MM.1S (cell line): Measurements from ENCODE around the gene YEATS2.

Experiments
- DNase-seq: peaks from one replicate; pipeline ENCODE4 v3.0.0-alpha.2; 2015
- H2AFZ ChIP-seq: fragments of 300-600 bp; sonication (generic); 2 replicates; pipeline ENCODE4 v1.6.0; 2016; ENCODE audit warnings: antibody characterized with exemption, low read length
- H3F3A ChIP-seq: fragments of 300-600 bp; sonication (generic); 2 replicates; pipeline ENCODE4 v1.6.1; 2016; ENCODE audit warnings: mild to moderate bottlenecking, antibody characterized with exemption, low read length, moderate library complexity, mixed read lengths; ENCODE audit not compliant: insufficient read depth
- H3K27ac ChIP-seq: fragments of 300-600 bp; sonication (generic); 2 replicates; pipeline ENCODE4 v1.5.1; 2016; ENCODE audit warnings: mild to moderate bottlenecking, low read length
- H3K27me3 ChIP-seq: fragments of 300-600 bp; sonication (generic); replicated peaks from 2 replicates; pipeline ENCODE4 v1.6.0; 2016; ENCODE audit warnings: low read length; ENCODE audit not compliant: insufficient read depth
- H3K36me3 ChIP-seq: fragments of 300-600 bp; sonication (generic); replicated peaks from 2 replicates; pipeline ENCODE4 v1.6.1; 2016; ENCODE audit warnings: mild to moderate bottlenecking, low read length, mixed read lengths; ENCODE audit not compliant: insufficient read depth
- H3K4me1 ChIP-seq: fragments of 300-600 bp; sonication (generic); 2 replicates; pipeline ENCODE4 v1.6.1; 2016; ENCODE audit warnings: low read length, mixed read lengths
- H3K4me2 ChIP-seq: fragments of 300-600 bp; sonication (generic); 2 replicates; pipeline ENCODE4 v1.6.0; 2016; ENCODE audit warnings: low read depth, low read length
- H3K4me3 ChIP-seq: fragments of 300-600 bp; sonication (generic); 2 replicates; pipeline ENCODE4 v1.5.1; 2016; ENCODE audit warnings: low read length, mixed read lengths
- H3K79me2 ChIP-seq: fragments of 300-600 bp; sonication (generic); 2 replicates; pipeline ENCODE4 v1.6.1; 2016; ENCODE audit warnings: mixed run types, low read length, mixed read lengths
- H3K9ac ChIP-seq: fragments of 300-600 bp; sonication (generic); 2 replicates; pipeline ENCODE4 v1.6.1; 2016; ENCODE audit warnings: low read length, mixed read lengths
- H3K9me2 ChIP-seq: fragments of 300-600 bp; sonication (generic); replicated peaks from 2 replicates; pipeline ENCODE4 v1.6.1; 2016; ENCODE audit warnings: mild to moderate bottlenecking, low read length, mixed read lengths; ENCODE audit not compliant: insufficient read depth
- H3K9me3 ChIP-seq: fragments of 300-600 bp; sonication (generic); replicated peaks from 2 replicates; pipeline ENCODE4 v1.6.1; 2016; ENCODE audit warnings: mild to moderate bottlenecking, low read length, mixed read lengths; ENCODE audit not compliant: insufficient read depth
- H4K20me1 ChIP-seq: fragments of 300-600 bp; sonication (generic); 2 replicates; pipeline ENCODE4 v1.6.1; 2016; ENCODE audit warnings: mild to moderate bottlenecking, low read length, moderate library complexity, mixed read lengths; ENCODE audit not compliant: insufficient read depth
- CTCF ChIP-seq: fragments of 300-600 bp; sonication (generic); IDR thresholded peaks from 2 replicates; pipeline ENCODE4 v1.5.1; 2016; ENCODE audit warnings: antibody characterized with exemption, low read length, mixed read lengths
- EZH2 ChIP-seq: fragments of 300-600 bp; sonication (generic); optimal IDR thresholded peaks from 2 replicates; pipeline ENCODE3; 2017; ENCODE audit warnings: low read depth, mild to moderate bottlenecking, antibody characterized with exemption, low read length, mixed read lengths
- EZH2phosphoT487 ChIP-seq: fragments of 300-600 bp; sonication (generic); IDR thresholded peaks from 2 replicates; pipeline ENCODE4 v1.6.1; 2018; ENCODE audit warnings: antibody characterized with exemption, low read length

The YEATS2 gene

GRCh38 chr3:183857863-183858262, 160.3 kb downstream of the YEATS2 start:
- Histone ChIP-seq H3F3A (no peaks in the 10 kb centered on the region), H3K27ac (no peak overlapping the region), H3K9me3 (no peaks in the 10 kb centered on the region), H4K20me1 (no peaks in the 10 kb centered on the region; the same call in 1 of the 2 replicates), H3K27me3 (no peaks in the 10 kb centered on the region), H3K79me2 (no peaks in the 10 kb centered on the region), H3K4me2 (no peak overlapping the region), H2AFZ (no peak overlapping the region), H3K9ac (no peak overlapping the region), H3K4me1 (no peaks in the 10 kb centered on the region), H3K4me3 (no peak overlapping the region), H3K9me2 (no peaks in the 10 kb centered on the region), H3K36me3 (peaks cover 15% of the 10 kb centered on the region)
- DNase-seq, result no peak
- no peak for TF ChIP-seq EZH2
- no peak for TF ChIP-seq EZH2phosphoT487
- TF ChIP-seq CTCF, result no peak
